ENCODE results near the gene OASL.

The OASL gene

GRCh38 chr12:120999191-121000120 is 39.6 kb downstream of the OASL start:
- no peaks in the 10 kb centered on the region for H3K27me3 ChIP-seq (ENCODE audit: insufficient read depth, low read length)
- H3K4me1 ChIP-seq (ENCODE audit: insufficient read depth, low read length): no peaks in the 10 kb centered on the region
- no peaks in the 10 kb centered on the region for H3K9me3 ChIP-seq (ENCODE audit: low read length)
- peaks cover 25% of the 10 kb centered on the region for H3K36me3 ChIP-seq (ENCODE audit: insufficient read depth, low read length)
- no peak overlapping the region for H3K4me3 ChIP-seq (ENCODE audit: low read length)
- H2AFZ ChIP-seq (ENCODE audit: low read depth, low read length): no peak overlapping the region

GRCh38 chr12:120998435-120998834 is 40.6 kb downstream of the OASL start:
- no peaks in the 10 kb centered on the region for H3K27me3 ChIP-seq (ENCODE audit: insufficient read depth, low read length)
- H3K4me1 ChIP-seq (ENCODE audit: insufficient read depth, low read length): no peaks in the 10 kb centered on the region
- H2AFZ ChIP-seq (ENCODE audit: low read depth, low read length): no peak overlapping the region
- no peaks in the 10 kb centered on the region for H3K9me3 ChIP-seq (ENCODE audit: low read length)
- H3K4me3 ChIP-seq (ENCODE audit: low read length): no peak overlapping the region
- H3K36me3 ChIP-seq (ENCODE audit: insufficient read depth, low read length): peaks cover 15% of the 10 kb centered on the region

GRCh38 chr12:120997448-120997847 is 41.6 kb downstream of the OASL start:
- H3K4me3 ChIP-seq (ENCODE audit: low read length): no peak overlapping the region
- peaks cover 7% of the 10 kb centered on the region for H3K36me3 ChIP-seq (ENCODE audit: insufficient read depth, low read length)
- H3K4me1 ChIP-seq (ENCODE audit: insufficient read depth, low read length): no peaks in the 10 kb centered on the region
- no peaks in the 10 kb centered on the region for H3K9me3 ChIP-seq (ENCODE audit: low read length)
- no peaks in the 10 kb centered on the region for H3K27me3 ChIP-seq (ENCODE audit: insufficient read depth, low read length)
- H2AFZ ChIP-seq (ENCODE audit: low read depth, low read length): no peak overlapping the region

GRCh38 chr12:120996133-120996746 is 42.8 kb downstream of the OASL start:
- H2AFZ ChIP-seq (ENCODE audit: low read depth, low read length): no peak overlapping the region
- H3K9me3 ChIP-seq (ENCODE audit: low read length): no peaks in the 10 kb centered on the region
- no peaks in the 10 kb centered on the region for H3K27me3 ChIP-seq (ENCODE audit: insufficient read depth, low read length)
- H3K36me3 ChIP-seq (ENCODE audit: insufficient read depth, low read length): no peaks in the 10 kb centered on the region
- no peak overlapping the region for H3K4me3 ChIP-seq (ENCODE audit: low read length)
- H3K4me1 ChIP-seq (ENCODE audit: insufficient read depth, low read length): no peaks in the 10 kb centered on the region

GRCh38 chr12:120994589-120995337 is 44.3 kb downstream of the OASL start:
- Histone ChIP-seq H3K4me1 (ENCODE audit: insufficient read depth, low read length) (no peaks in the 10 kb centered on the region), H3K27me3 (ENCODE audit: insufficient read depth, low read length) (no peaks in the 10 kb centered on the region), H3K36me3 (ENCODE audit: insufficient read depth, low read length) (no peaks in the 10 kb centered on the region)

GRCh38 chr12:120994059-120994458 is 45.0 kb downstream of the OASL start:
- Histone ChIP-seq H2AFZ (ENCODE audit: low read depth, low read length) (no peak overlapping the region), H3K4me1 (ENCODE audit: insufficient read depth, low read length) (no peaks in the 10 kb centered on the region), H3K4me3 (ENCODE audit: low read length) (no peak overlapping the region), H3K36me3 (ENCODE audit: insufficient read depth, low read length) (no peaks in the 10 kb centered on the region), H3K9me3 (ENCODE audit: low read length) (no peaks in the 10 kb centered on the region), H3K27me3 (ENCODE audit: insufficient read depth, low read length) (no peaks in the 10 kb centered on the region)

More at GRCh38 chr12:120994589-120995337, 44.3 kb downstream of the OASL start:
- no peaks in the 10 kb centered on the region for H3K9me3 ChIP-seq (ENCODE audit: low read length)
- no peak overlapping the region for H2AFZ ChIP-seq (ENCODE audit: low read depth, low read length)
- no peak overlapping the region for H3K4me3 ChIP-seq (ENCODE audit: low read length)

GRCh38 chr12:120993496-120993895 is 45.5 kb downstream of the OASL start:
- no peaks in the 10 kb centered on the region for H3K36me3 ChIP-seq (ENCODE audit: insufficient read depth, low read length)
- H3K4me1 ChIP-seq (ENCODE audit: insufficient read depth, low read length): no peaks in the 10 kb centered on the region
- no peaks in the 10 kb centered on the region for H3K27me3 ChIP-seq (ENCODE audit: insufficient read depth, low read length)
- H3K4me3 ChIP-seq (ENCODE audit: low read length): no peak overlapping the region
- peaks cover 4% of the 10 kb centered on the region for H3K9me3 ChIP-seq (ENCODE audit: low read length)
- H2AFZ ChIP-seq (ENCODE audit: low read depth, low read length): no peak overlapping the region

- H3K4me3 ChIP-seq (ENCODE audit: low read length): no peak overlapping the region
- no peaks in the 10 kb centered on the region for H3K27me3 ChIP-seq (ENCODE audit: insufficient read depth, low read length)
- no peaks in the 10 kb centered on the region for H3K4me1 ChIP-seq (ENCODE audit: insufficient read depth, low read length)
- no peak overlapping the region for H2AFZ ChIP-seq (ENCODE audit: low read depth, low read length)
- H3K36me3 ChIP-seq (ENCODE audit: insufficient read depth, low read length): no peaks in the 10 kb centered on the region
- H3K9me3 ChIP-seq (ENCODE audit: low read length): peaks cover 7% of the 10 kb centered on the region
These were observed 46.1 kb downstream of the OASL start for GRCh38 chr12:120992989-120993388.

GRCh38 chr12:120991965-120992364 is 47.1 kb downstream of the OASL start:
- H2AFZ ChIP-seq (ENCODE audit: low read depth, low read length): no peak overlapping the region
- H3K9me3 ChIP-seq (ENCODE audit: low read length): peaks cover 7% of the 10 kb centered on the region
- H3K36me3 ChIP-seq (ENCODE audit: insufficient read depth, low read length): no peaks in the 10 kb centered on the region
- no peak overlapping the region for H3K4me3 ChIP-seq (ENCODE audit: low read length)
- no peaks in the 10 kb centered on the region for H3K27me3 ChIP-seq (ENCODE audit: insufficient read depth, low read length)
- no peaks in the 10 kb centered on the region for H3K4me1 ChIP-seq (ENCODE audit: insufficient read depth, low read length)

- Histone ChIP-seq H2AFZ (ENCODE audit: low read depth, low read length) (no peak overlapping the region), H3K9me3 (ENCODE audit: low read length) (peaks cover 7% of the 10 kb centered on the region), H3K36me3 (ENCODE audit: insufficient read depth, low read length) (no peaks in the 10 kb centered on the region), H3K27me3 (ENCODE audit: insufficient read depth, low read length) (no peaks in the 10 kb centered on the region), H3K4me1 (ENCODE audit: insufficient read depth, low read length) (no peaks in the 10 kb centered on the region), H3K4me3 (ENCODE audit: low read length) (no peak overlapping the region)
These were observed 48.5 kb downstream of the OASL start for GRCh38 chr12:120990487-120991055.

- no peaks in the 10 kb centered on the region for H3K36me3 ChIP-seq (ENCODE audit: insufficient read depth, low read length)
- H3K4me3 ChIP-seq (ENCODE audit: low read length): no peak overlapping the region
- no peaks in the 10 kb centered on the region for H3K4me1 ChIP-seq (ENCODE audit: insufficient read depth, low read length)
- no peak overlapping the region for H2AFZ ChIP-seq (ENCODE audit: low read depth, low read length)
- H3K9me3 ChIP-seq (ENCODE audit: low read length): peaks cover 7% of the 10 kb centered on the region
- no peaks in the 10 kb centered on the region for H3K27me3 ChIP-seq (ENCODE audit: insufficient read depth, low read length)
These were observed 49.4 kb downstream of the OASL start for GRCh38 chr12:120989687-120990086.

GRCh38 chr12:120988658-120989057 is 50.4 kb downstream of the OASL start:
- no peaks in the 10 kb centered on the region for H3K27me3 ChIP-seq (ENCODE audit: insufficient read depth, low read length)
- H3K9me3 ChIP-seq (ENCODE audit: low read length): peaks cover 7% of the 10 kb centered on the region
- H3K4me1 ChIP-seq (ENCODE audit: insufficient read depth, low read length): peaks cover 10% of the 10 kb centered on the region
- no peak overlapping the region for H2AFZ ChIP-seq (ENCODE audit: low read depth, low read length)
- no peak overlapping the region for H3K4me3 ChIP-seq (ENCODE audit: low read length)
- H3K36me3 ChIP-seq (ENCODE audit: insufficient read depth, low read length): no peaks in the 10 kb centered on the region

GRCh38 chr12:120988234-120988633 is 50.8 kb downstream of the OASL start:
- Histone ChIP-seq H3K4me3 (ENCODE audit: low read length) (no peak overlapping the region), H3K4me1 (ENCODE audit: insufficient read depth, low read length) (peaks cover 10% of the 10 kb centered on the region), H2AFZ (ENCODE audit: low read depth, low read length) (no peak overlapping the region), H3K27me3 (ENCODE audit: insufficient read depth, low read length) (no peaks in the 10 kb centered on the region), H3K9me3 (ENCODE audit: low read length) (peaks cover 7% of the 10 kb centered on the region), H3K36me3 (ENCODE audit: insufficient read depth, low read length) (no peaks in the 10 kb centered on the region)

Measured in neuron (in vitro differentiated cells).